Measurements from ENCODE around the gene CMTM8. TPM values are rescaled to one million over a fixed set of nuclear protein-coding genes. Genes with fewer than 3 reads are reported as not detected.

The CMTM8 gene
- total and polyA plus RNA-seq, 3 experiments from 2014 or later = 3.3 to 4.1 (median 3.3) TPM

GRCh38 chr3:32401556-32402081 is 163.1 kb downstream of the CMTM8 start:
- Histone ChIP-seq H3K4me3 (ENCODE audit: low read length) (peak overlapping the region; percentile 67), H3K27me3 (ENCODE audit: insufficient read depth, low read length, poor library complexity, severe bottlenecking) (no peaks in the 10 kb centered on the region), H3K27ac (ENCODE audit: low read depth, low read length) (peak overlapping the region; percentile 73), H3K36me3 (ENCODE audit: insufficient read depth, low read length) (no peaks in the 10 kb centered on the region), H3K9me3 (ENCODE audit: low read length) (no peaks in the 10 kb centered on the region), H3K4me1 (ENCODE audit: insufficient read depth, low read length) (peaks cover 48% of the 10 kb centered on the region)
- Mint-ChIP-seq H3K27me3 (no peaks in the 10 kb centered on the region), H3K36me3 (peaks cover 0 to 24% (median 2%) of the 10 kb centered on the region in 3 donors), H3K27ac (peak overlapping the region; percentile 93 to 99 (median 96)), H3K9me3 (no peaks in the 10 kb centered on the region), H3K4me1 (peaks cover 52 to 90% (median 65%) of the 10 kb centered on the region in 3 donors), H3K4me3 (peak overlapping the region; percentile 84 to 98 (median 91))
- ChIA-PET POLR2A (interaction anchor here (0.6 to 1.2 kb wide), 3 partner anchors 10 to 65 kb away, joined by 3 to 9 read pairs (median 5); partner anchors contain the start of gene CMTM7), CTCF (interaction anchor here (0.7 to 17.3 kb wide), 8 partner anchors 7 to 67 kb away, joined by 3 to 160 read pairs (median 6); no protein-coding TSS in a partner anchor)
- peak; percentile 38 to 78 (median 57) for DNase-seq

- POLR2A ChIA-PET = no interaction called here
- Mint-ChIP-seq H3K9me3 (no peaks in the 10 kb centered on the region), H3K27ac (peak overlapping the region; percentile 52 to 95 (median 90)), H3K27me3 (no peaks in the 10 kb centered on the region), H3K4me1 (peaks cover 45 to 95% (median 58%) of the 10 kb centered on the region in 3 donors), H3K36me3 (peaks cover 0 to 34% (median 2%) of the 10 kb centered on the region in 3 donors), H3K4me3 (peak overlapping the region in 6 of 7 donors; percentile 3 to 73 (median 28))
- Histone ChIP-seq H3K4me3 (ENCODE audit: low read length) (no peak overlapping the region), H3K27ac (ENCODE audit: low read depth, low read length) (no peak overlapping the region), H3K9me3 (ENCODE audit: low read length) (no peaks in the 10 kb centered on the region), H3K36me3 (ENCODE audit: insufficient read depth, low read length) (no peaks in the 10 kb centered on the region), H3K27me3 (ENCODE audit: insufficient read depth, low read length, poor library complexity, severe bottlenecking) (no peaks in the 10 kb centered on the region), H3K4me1 (ENCODE audit: insufficient read depth, low read length) (peaks cover 51% of the 10 kb centered on the region)
- CTCF ChIA-PET = interaction anchor here (0.8 to 5.4 kb wide), 6 partner anchors 10 to 67 kb away, joined by 3 to 33 read pairs (median 5); no protein-coding TSS in a partner anchor
- DNase-seq = no peak
Observed at GRCh38 chr3:32403663-32404062, 165.2 kb downstream of the CMTM8 start.

DNA sequence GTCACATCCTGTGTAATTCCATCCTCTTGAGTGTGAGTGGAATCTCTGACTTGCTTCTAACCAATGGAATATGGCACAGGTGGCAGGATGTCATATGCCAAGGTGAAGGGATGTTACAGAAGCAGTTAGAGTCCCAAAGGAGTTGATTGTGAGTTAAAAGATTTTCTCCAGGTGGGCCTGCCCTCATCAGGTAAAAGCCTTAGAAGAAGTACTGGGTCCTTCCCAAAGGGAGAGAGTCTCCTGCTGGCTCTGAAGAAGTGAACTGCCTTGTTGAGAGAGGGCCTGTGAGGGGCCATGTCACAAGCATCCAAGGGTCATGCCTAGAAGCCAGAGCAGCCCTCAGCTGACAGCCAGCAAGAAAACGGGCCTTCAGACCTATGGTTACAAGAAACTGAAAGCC is 166.2 kb downstream of the CMTM8 start:
- Histone ChIP-seq H3K27ac (ENCODE audit: low read depth, low read length) (no peak overlapping the region), H3K4me1 (ENCODE audit: insufficient read depth, low read length) (peaks cover 48% of the 10 kb centered on the region), H3K4me3 (ENCODE audit: low read length) (no peak overlapping the region), H3K36me3 (ENCODE audit: insufficient read depth, low read length) (no peaks in the 10 kb centered on the region), H3K9me3 (ENCODE audit: low read length) (no peaks in the 10 kb centered on the region), H3K27me3 (ENCODE audit: insufficient read depth, low read length, poor library complexity, severe bottlenecking) (no peaks in the 10 kb centered on the region)
- H3K27me3 Mint-ChIP-seq = no peaks in the 10 kb centered on the region
- peak overlapping the region; percentile 13 to 93 (median 62) for H3K27ac Mint-ChIP-seq
- POLR2A ChIA-PET = interaction anchor here (0.9 to 1.1 kb wide), 2 partner anchors 13 to 25 kb away, joined by 3 to 6 read pairs; no protein-coding TSS in a partner anchor
- no peak for DNase-seq
- H3K4me3 Mint-ChIP-seq = peak overlapping the region in 2 of 7 donors; percentile 24 to 45
- CTCF ChIA-PET = interaction anchor here (1.0 to 5.4 kb wide), 2 partner anchors 22 to 63 kb away, joined by 3 to 33 read pairs; no protein-coding TSS in a partner anchor
- H3K36me3 Mint-ChIP-seq = peaks cover 0 to 38% (median 5%) of the 10 kb centered on the region in 3 donors
- peaks cover 41 to 94% (median 54%) of the 10 kb centered on the region in 3 donors for H3K4me1 Mint-ChIP-seq
- H3K9me3 Mint-ChIP-seq = no peaks in the 10 kb centered on the region

- Mint-ChIP-seq H3K27me3 (no peaks in the 10 kb centered on the region), H3K9me3 (no peaks in the 10 kb centered on the region), H3K4me1 (peaks cover 44 to 95% (median 58%) of the 10 kb centered on the region in 3 donors), H3K36me3 (peaks cover 0 to 41% (median 5%) of the 10 kb centered on the region in 3 donors), H3K27ac (peak overlapping the region in 6 of 8 donors; percentile 11 to 68 (median 48)), H3K4me3 (no peak overlapping the region)
- POLR2A ChIA-PET = interaction anchor here (1.1 to 1.4 kb wide), 2 partner anchors 13 to 28 kb away, joined by 3 to 6 read pairs; no protein-coding TSS in a partner anchor
- DNase-seq = no peak
- CTCF ChIA-PET = interaction anchor here (1.0 to 5.4 kb wide), 2 partner anchors 22 to 63 kb away, joined by 3 to 33 read pairs; no protein-coding TSS in a partner anchor
- H3K36me3 ChIP-seq (ENCODE audit: insufficient read depth, low read length) = no peaks in the 10 kb centered on the region
- no peak overlapping the region for H3K4me3 ChIP-seq (ENCODE audit: low read length)
- H3K27ac ChIP-seq (ENCODE audit: low read depth, low read length) = no peak overlapping the region
- no peaks in the 10 kb centered on the region for H3K27me3 ChIP-seq (ENCODE audit: insufficient read depth, low read length, poor library complexity, severe bottlenecking)
- H3K9me3 ChIP-seq (ENCODE audit: low read length) = no peaks in the 10 kb centered on the region
- H3K4me1 ChIP-seq (ENCODE audit: insufficient read depth, low read length) = peaks cover 53% of the 10 kb centered on the region
Observed at GRCh38 chr3:32405155-32405554, 166.7 kb downstream of the CMTM8 start.

GRCh38 chr3:32405711-32406323 is 167.3 kb downstream of the CMTM8 start:
- POLR2A ChIA-PET = interaction anchor here (1.4 kb wide), 1 partner anchor 28 kb away, joined by 3 read pairs; no protein-coding TSS in a partner anchor

GRCh38 chr3:32406486-32407408 is 168.3 kb downstream of the CMTM8 start:
- DNase-seq = no peak
- POLR2A ChIA-PET = interaction anchor here (1.4 kb wide), 1 partner anchor 27 kb away, joined by 3 read pairs; no protein-coding TSS in a partner anchor
- H3K4me1 Mint-ChIP-seq = peaks cover 38 to 93% (median 53%) of the 10 kb centered on the region in 3 donors

More at GRCh38 chr3:32405711-32406323, 167.3 kb downstream of the CMTM8 start:
- Histone ChIP-seq H3K4me1 (ENCODE audit: insufficient read depth, low read length) (peaks cover 55% of the 10 kb centered on the region), H3K27ac (ENCODE audit: low read depth, low read length) (no peak overlapping the region), H3K36me3 (ENCODE audit: insufficient read depth, low read length) (no peaks in the 10 kb centered on the region), H3K4me3 (ENCODE audit: low read length) (no peak overlapping the region), H3K9me3 (ENCODE audit: low read length) (no peaks in the 10 kb centered on the region), H3K27me3 (ENCODE audit: insufficient read depth, low read length, poor library complexity, severe bottlenecking) (no peaks in the 10 kb centered on the region)
- H3K36me3 Mint-ChIP-seq = peaks cover 0 to 41% (median 5%) of the 10 kb centered on the region in 3 donors
- no peak overlapping the region for H3K4me3 Mint-ChIP-seq
- DNase-seq = no peak
- CTCF ChIA-PET = interaction anchor here (1.0 to 5.4 kb wide), 3 partner anchors 19 to 62 kb away, joined by 3 to 33 read pairs (median 6); no protein-coding TSS in a partner anchor
- H3K27me3 Mint-ChIP-seq = no peaks in the 10 kb centered on the region
- peaks cover 40 to 95% (median 56%) of the 10 kb centered on the region in 3 donors for H3K4me1 Mint-ChIP-seq
- peak overlapping the region in 3 of 8 donors; percentile 14 to 64 (median 52) for H3K27ac Mint-ChIP-seq
- no peaks in the 10 kb centered on the region for H3K9me3 Mint-ChIP-seq

More at GRCh38 chr3:32406486-32407408, 168.3 kb downstream of the CMTM8 start:
- no peaks in the 10 kb centered on the region for H3K9me3 Mint-ChIP-seq
- H3K27ac Mint-ChIP-seq = peak overlapping the region in 4 of 8 donors; percentile 17 to 56 (median 53)
- H3K27me3 Mint-ChIP-seq = no peaks in the 10 kb centered on the region
- CTCF ChIA-PET = interaction anchor here (1.7 to 5.4 kb wide), 2 partner anchors 18 to 61 kb away, joined by 6 to 33 read pairs; no protein-coding TSS in a partner anchor
- no peaks in the 10 kb centered on the region for H3K27me3 ChIP-seq (ENCODE audit: insufficient read depth, low read length, poor library complexity, severe bottlenecking)
- no peak overlapping the region for H3K4me3 Mint-ChIP-seq
- no peaks in the 10 kb centered on the region for H3K36me3 ChIP-seq (ENCODE audit: insufficient read depth, low read length)
- no peaks in the 10 kb centered on the region for H3K9me3 ChIP-seq (ENCODE audit: low read length)
- peaks cover 51% of the 10 kb centered on the region for H3K4me1 ChIP-seq (ENCODE audit: insufficient read depth, low read length)
- H3K27ac ChIP-seq (ENCODE audit: low read depth, low read length) = no peak overlapping the region
- peaks cover 0 to 42% (median 5%) of the 10 kb centered on the region in 3 donors for H3K36me3 Mint-ChIP-seq
- H3K4me3 ChIP-seq (ENCODE audit: low read length) = no peak overlapping the region
